Measurements from ENCODE around the gene ASTN1.
A peak's percentile ranks its signal among the peaks of the same experiment; 100 is the strongest.

Gene ASTN1

DNA sequence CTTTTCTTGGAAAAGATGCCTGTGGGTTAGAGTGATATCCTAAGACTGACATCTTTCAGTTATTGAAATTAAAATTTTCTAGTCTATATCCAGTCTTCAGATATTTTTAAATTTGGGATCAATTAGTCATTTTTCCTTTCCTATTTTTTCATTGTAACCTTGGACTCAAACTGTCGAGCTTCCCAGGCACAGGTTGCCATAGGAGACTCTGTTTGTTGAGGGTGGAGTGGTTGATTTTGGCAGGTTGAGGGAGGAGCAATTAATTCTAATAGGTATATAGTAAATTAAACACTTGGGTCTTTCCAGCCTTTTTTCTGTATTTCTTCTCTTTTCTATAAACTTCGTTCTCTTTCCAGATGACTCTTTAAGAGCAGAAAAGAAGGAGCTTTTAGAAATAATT lies 326.8 kb downstream of the ASTN1 start:
- H3K27ac ChIP-seq (ENCODE audit: extremely low read depth, low read depth, low read length): no peak overlapping the region
- no peaks in the 10 kb centered on the region for H3K36me3 ChIP-seq (ENCODE audit: control insufficient read depth in 2 of 2, insufficient read depth in 1 of 2, low read length in 2 of 2)
- ChIA-PET CTCF (no interaction called here), POLR2A (no interaction called here)
- TF ChIP-seq, protein P1, sequence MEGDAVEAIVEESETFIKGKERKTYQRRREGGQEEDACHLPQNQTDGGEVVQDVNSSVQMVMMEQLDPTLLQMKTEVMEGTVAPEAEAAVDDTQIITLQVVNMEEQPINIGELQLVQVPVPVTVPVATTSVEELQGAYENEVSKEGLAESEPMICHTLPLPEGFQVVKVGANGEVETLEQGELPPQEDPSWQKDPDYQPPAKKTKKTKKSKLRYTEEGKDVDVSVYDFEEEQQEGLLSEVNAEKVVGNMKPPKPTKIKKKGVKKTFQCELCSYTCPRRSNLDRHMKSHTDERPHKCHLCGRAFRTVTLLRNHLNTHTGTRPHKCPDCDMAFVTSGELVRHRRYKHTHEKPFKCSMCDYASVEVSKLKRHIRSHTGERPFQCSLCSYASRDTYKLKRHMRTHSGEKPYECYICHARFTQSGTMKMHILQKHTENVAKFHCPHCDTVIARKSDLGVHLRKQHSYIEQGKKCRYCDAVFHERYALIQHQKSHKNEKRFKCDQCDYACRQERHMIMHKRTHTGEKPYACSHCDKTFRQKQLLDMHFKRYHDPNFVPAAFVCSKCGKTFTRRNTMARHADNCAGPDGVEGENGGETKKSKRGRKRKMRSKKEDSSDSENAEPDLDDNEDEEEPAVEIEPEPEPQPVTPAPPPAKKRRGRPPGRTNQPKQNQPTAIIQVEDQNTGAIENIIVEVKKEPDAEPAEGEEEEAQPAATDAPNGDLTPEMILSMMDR (tag by site-specific recombination; IDR thresholded peaks at IDR 0.05): no peak
- TF ChIP-seq ZBTB20 (tag by site-specific recombination; IDR thresholded peaks at IDR 0.05): no peak
- no peak for TF ChIP-seq ZNF560 (tag by site-specific recombination; IDR thresholded peaks at IDR 0.05; ENCODE audit: borderline replicate concordance)
- TF ChIP-seq ZNF692 (tag by site-specific recombination; IDR thresholded peaks at IDR 0.05): no peak
- TF ChIP-seq ZNF571 (tag by site-specific recombination; IDR thresholded peaks at IDR 0.05): no peak
- H3K4me1 ChIP-seq (ENCODE audit: control insufficient read depth, insufficient read depth, low read length): no peaks in the 10 kb centered on the region
- no peaks in the 10 kb centered on the region for H3K9me3 ChIP-seq (ENCODE audit: control insufficient read depth, insufficient read depth, low read depth, low read length)
- H3K4me3 ChIP-seq (ENCODE audit: low read depth, low read length): no peak overlapping the region

GRCh38 chr1:176831150-176831549 lies 333.4 kb downstream of the ASTN1 start:
- no peaks in the 10 kb centered on the region for H3K4me1 ChIP-seq (ENCODE audit: control insufficient read depth, insufficient read depth, low read length)
- H3K36me3 ChIP-seq (ENCODE audit: control insufficient read depth in 2 of 2, insufficient read depth in 1 of 2, low read length in 2 of 2): no peaks in the 10 kb centered on the region
- TF ChIP-seq, protein P2, sequence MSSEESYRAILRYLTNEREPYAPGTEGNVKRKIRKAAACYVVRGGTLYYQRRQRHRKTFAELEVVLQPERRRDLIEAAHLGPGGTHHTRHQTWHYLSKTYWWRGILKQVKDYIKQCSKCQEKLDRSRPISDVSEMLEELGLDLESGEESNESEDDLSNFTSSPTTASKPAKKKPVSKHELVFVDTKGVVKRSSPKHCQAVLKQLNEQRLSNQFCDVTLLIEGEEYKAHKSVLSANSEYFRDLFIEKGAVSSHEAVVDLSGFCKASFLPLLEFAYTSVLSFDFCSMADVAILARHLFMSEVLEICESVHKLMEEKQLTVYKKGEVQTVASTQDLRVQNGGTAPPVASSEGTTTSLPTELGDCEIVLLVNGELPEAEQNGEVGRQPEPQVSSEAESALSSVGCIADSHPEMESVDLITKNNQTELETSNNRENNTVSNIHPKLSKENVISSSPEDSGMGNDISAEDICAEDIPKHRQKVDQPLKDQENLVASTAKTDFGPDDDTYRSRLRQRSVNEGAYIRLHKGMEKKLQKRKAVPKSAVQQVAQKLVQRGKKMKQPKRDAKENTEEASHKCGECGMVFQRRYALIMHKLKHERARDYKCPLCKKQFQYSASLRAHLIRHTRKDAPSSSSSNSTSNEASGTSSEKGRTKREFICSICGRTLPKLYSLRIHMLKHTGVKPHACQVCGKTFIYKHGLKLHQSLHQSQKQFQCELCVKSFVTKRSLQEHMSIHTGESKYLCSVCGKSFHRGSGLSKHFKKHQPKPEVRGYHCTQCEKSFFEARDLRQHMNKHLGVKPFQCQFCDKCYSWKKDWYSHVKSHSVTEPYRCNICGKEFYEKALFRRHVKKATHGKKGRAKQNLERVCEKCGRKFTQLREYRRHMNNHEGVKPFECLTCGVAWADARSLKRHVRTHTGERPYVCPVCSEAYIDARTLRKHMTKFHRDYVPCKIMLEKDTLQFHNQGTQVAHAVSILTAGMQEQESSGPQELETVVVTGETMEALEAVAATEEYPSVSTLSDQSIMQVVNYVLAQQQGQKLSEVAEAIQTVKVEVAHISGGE (tag by site-specific recombination; conservative IDR thresholded peaks at IDR 0.05; ENCODE audit: low read depth): no peak
- TF ChIP-seq WT1 (tag by site-specific recombination; IDR thresholded peaks at IDR 0.05): no peak
- 0 out of 2 replicates have a peak, but pooled peaks have one; percentile 9 for TF ChIP-seq ZIC2 (tag by site-specific recombination; IDR thresholded peaks at IDR 0.05)
- no peak overlapping the region for H3K27ac ChIP-seq (ENCODE audit: extremely low read depth, low read depth, low read length)
- H3K9me3 ChIP-seq (ENCODE audit: control insufficient read depth, insufficient read depth, low read depth, low read length): no peaks in the 10 kb centered on the region
- CTCF ChIA-PET: no interaction called here
- no peak overlapping the region for H3K4me3 ChIP-seq (ENCODE audit: low read depth, low read length)
- POLR2A ChIA-PET: no interaction called here

DNA sequence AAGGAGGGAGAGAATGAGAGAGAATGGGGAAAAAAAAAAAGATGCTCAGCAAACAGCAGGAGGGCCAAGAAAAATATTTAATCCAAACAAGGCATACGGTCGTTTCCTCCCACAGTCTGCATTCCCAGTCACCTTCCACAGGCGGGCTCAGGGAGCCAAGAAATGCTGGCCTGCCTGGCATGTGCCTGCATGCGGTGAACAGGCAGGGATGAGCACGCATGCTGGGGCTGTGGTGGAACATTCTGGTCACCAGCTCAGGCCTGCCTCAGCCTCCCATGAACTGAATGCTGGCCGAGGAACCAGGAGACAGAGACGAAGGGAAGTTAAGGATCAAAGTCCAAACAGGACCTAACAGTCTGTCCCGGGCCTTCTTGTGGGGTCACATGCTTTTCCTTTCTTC lies 335.3 kb downstream of the ASTN1 start:
- POLR2A ChIA-PET: no interaction called here
- TF ChIP-seq ZNF354C (tag by site-specific recombination; IDR thresholded peaks at IDR 0.05; ENCODE audit: borderline replicate concordance, low read depth): no peak
- TF ChIP-seq ZNF37A (tag by site-specific recombination; IDR thresholded peaks at IDR 0.05): no peak
- TF ChIP-seq PRDM2 (tag by site-specific recombination; IDR thresholded peaks at IDR 0.05; ENCODE audit: borderline replicate concordance): no peak
- no peak for TF ChIP-seq YY2 (tag by site-specific recombination; IDR thresholded peaks at IDR 0.05)
- no peak for TF ChIP-seq SETDB1 (IDR thresholded peaks at IDR 0.05; ENCODE audit: insufficient read length, low read length)
- TF ChIP-seq ZNF621 (tag by site-specific recombination; IDR thresholded peaks at IDR 0.05): no peak
- no peak for TF ChIP-seq ZFP37 (tag by site-specific recombination; IDR thresholded peaks at IDR 0.05)
- TF ChIP-seq ZNF660 (tag by site-specific recombination; IDR thresholded peaks at IDR 0.05): no peak
- no peak for TF ChIP-seq ZNF174 (tag by site-specific recombination; IDR thresholded peaks at IDR 0.05)
- TF ChIP-seq ZNF677 (tag by site-specific recombination; IDR thresholded peaks at IDR 0.05): no peak
- no peak for TF ChIP-seq ZNF23 (tag by site-specific recombination; IDR thresholded peaks at IDR 0.05; ENCODE audit: borderline replicate concordance)
- TF ChIP-seq KLF8 (tag by site-specific recombination; IDR thresholded peaks at IDR 0.05): no peak
- Histone ChIP-seq H3K27ac (ENCODE audit: extremely low read depth, low read depth, low read length) (no peak overlapping the region), H3K4me1 (ENCODE audit: control insufficient read depth, insufficient read depth, low read length) (no peaks in the 10 kb centered on the region), H3K4me3 (ENCODE audit: low read depth, low read length) (no peak overlapping the region), H3K9me3 (ENCODE audit: control insufficient read depth, insufficient read depth, low read depth, low read length) (no peaks in the 10 kb centered on the region), H3K36me3 (ENCODE audit: control insufficient read depth in 2 of 2, insufficient read depth in 1 of 2, low read length in 2 of 2) (no peaks in the 10 kb centered on the region)
- CTCF ChIA-PET: interaction anchor here (0.7 to 1.0 kb wide), 2 partner anchors 29 to 269 kb away, joined by 4 read pairs; no protein-coding TSS in a partner anchor
